ENCODE data around the gene DOCK8.
A peak's percentile ranks its signal among the peaks of the same experiment; 100 is the strongest.

Gene DOCK8

GRCh38 chr9:346111-346571 lies 131.5 kb downstream of the DOCK8 start:
- TF ChIP-seq ZNF70 (CRISPR knock-in tag; IDR thresholded peaks at IDR 0.05) (no peak), POU6F1 (CRISPR knock-in tag; IDR thresholded peaks at IDR 0.05; ENCODE audit: borderline replicate concordance, low read depth) (no peak), ZC3H10 (CRISPR knock-in tag; IDR thresholded peaks at IDR 0.05) (no peak), ISL1 (CRISPR knock-in tag; IDR thresholded peaks at IDR 0.05) (no peak), CSDC2 (CRISPR knock-in tag; IDR thresholded peaks at IDR 0.05) (no peak)
- ATAC-seq: peak; percentile 41; the same call in 2 of the 3 replicates

- TF ChIP-seq SNAI2 (CRISPR knock-in tag; IDR thresholded peaks at IDR 0.05) (no peak), PATZ1 (CRISPR knock-in tag; IDR thresholded peaks at IDR 0.05; ENCODE audit: borderline replicate concordance) (no peak), TSHZ2 (CRISPR knock-in tag; IDR thresholded peaks at IDR 0.05) (no peak), ZNF565 (CRISPR knock-in tag; conservative IDR thresholded peaks at IDR 0.05; ENCODE audit: low read depth) (no peak), ESRRG (CRISPR knock-in tag; IDR thresholded peaks at IDR 0.05) (no peak), CSRNP3 (CRISPR knock-in tag; IDR thresholded peaks at IDR 0.05) (no peak), TOX (CRISPR knock-in tag; IDR thresholded peaks at IDR 0.05; ENCODE audit: borderline replicate concordance) (no peak), GLIS3 (CRISPR knock-in tag; IDR thresholded peaks at IDR 0.05) (no peak), ARNTL (CRISPR knock-in tag; IDR thresholded peaks at IDR 0.05; ENCODE audit: borderline replicate concordance, low read depth) (no peak), TCF4 (CRISPR knock-in tag; IDR thresholded peaks at IDR 0.05; ENCODE audit: borderline replicate concordance) (no peak), ZFP3 (CRISPR knock-in tag; IDR thresholded peaks at IDR 0.05) (no peak), ISL1 (CRISPR knock-in tag; IDR thresholded peaks at IDR 0.05) (no peak), CSDC2 (CRISPR knock-in tag; IDR thresholded peaks at IDR 0.05) (no peak), PPARA (CRISPR knock-in tag; IDR thresholded peaks at IDR 0.05; ENCODE audit: borderline replicate concordance) (no peak), RARB (CRISPR knock-in tag; IDR thresholded peaks at IDR 0.05) (no peak), POU6F1 (CRISPR knock-in tag; IDR thresholded peaks at IDR 0.05; ENCODE audit: borderline replicate concordance, low read depth) (no peak), ZC3H10 (CRISPR knock-in tag; IDR thresholded peaks at IDR 0.05) (no peak), ZFP30 (CRISPR knock-in tag; IDR thresholded peaks at IDR 0.05) (no peak), ZNF70 (CRISPR knock-in tag; IDR thresholded peaks at IDR 0.05) (no peak)
- peak; percentile 84 for ATAC-seq
These were observed 133.1 kb downstream of the DOCK8 start for GRCh38 chr9:347667-348292.

GRCh38 chr9:350384-350783 lies 135.7 kb downstream of the DOCK8 start:
- ATAC-seq: no peak
- TF ChIP-seq GLIS3 (CRISPR knock-in tag; IDR thresholded peaks at IDR 0.05) (no peak), RARB (CRISPR knock-in tag; IDR thresholded peaks at IDR 0.05) (no peak), TCF4 (CRISPR knock-in tag; IDR thresholded peaks at IDR 0.05; ENCODE audit: borderline replicate concordance) (no peak), TSHZ2 (CRISPR knock-in tag; IDR thresholded peaks at IDR 0.05) (no peak), ARNTL (CRISPR knock-in tag; IDR thresholded peaks at IDR 0.05; ENCODE audit: borderline replicate concordance, low read depth) (no peak), ZNF565 (CRISPR knock-in tag; conservative IDR thresholded peaks at IDR 0.05; ENCODE audit: low read depth) (no peak), CSRNP3 (CRISPR knock-in tag; IDR thresholded peaks at IDR 0.05) (no peak), ZFP30 (CRISPR knock-in tag; IDR thresholded peaks at IDR 0.05) (no peak), SNAI2 (CRISPR knock-in tag; IDR thresholded peaks at IDR 0.05) (no peak), OSR1 (CRISPR knock-in tag; IDR thresholded peaks at IDR 0.05) (no peak), ISL1 (CRISPR knock-in tag; IDR thresholded peaks at IDR 0.05) (no peak)

Measured in SK-N-SH treated with all-trans-retinoic acid at 6 μM for 48 hours (cell line).